ENCODE results near the gene MTMR3.
"Not testable (repeated sequence)": the region's sequence is repeated elsewhere in the genome, so short reads cannot be mapped to it uniquely, and the experiment has no call there.

Gene MTMR3

DNA sequence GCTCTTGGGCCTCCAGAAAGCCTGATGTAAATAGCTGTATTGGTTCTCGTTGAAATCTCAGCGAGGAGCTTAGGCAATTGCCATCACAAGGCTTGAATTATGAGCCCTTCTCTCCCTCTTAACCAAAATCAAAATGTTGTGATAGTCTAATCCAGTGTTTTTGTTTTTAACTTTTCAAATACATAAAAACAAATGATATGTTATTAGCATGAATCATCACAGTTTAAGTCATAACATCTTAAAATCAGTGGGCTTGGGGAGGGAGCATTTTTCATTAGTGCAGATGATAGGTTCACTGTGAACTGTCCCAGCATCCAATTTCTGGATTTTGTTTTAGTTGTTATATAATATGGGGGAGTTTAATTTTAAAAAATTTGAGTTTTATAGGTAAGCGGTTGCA is 148.4 kb downstream of the MTMR3 start:
- DNase-seq, result no peak

DNA sequence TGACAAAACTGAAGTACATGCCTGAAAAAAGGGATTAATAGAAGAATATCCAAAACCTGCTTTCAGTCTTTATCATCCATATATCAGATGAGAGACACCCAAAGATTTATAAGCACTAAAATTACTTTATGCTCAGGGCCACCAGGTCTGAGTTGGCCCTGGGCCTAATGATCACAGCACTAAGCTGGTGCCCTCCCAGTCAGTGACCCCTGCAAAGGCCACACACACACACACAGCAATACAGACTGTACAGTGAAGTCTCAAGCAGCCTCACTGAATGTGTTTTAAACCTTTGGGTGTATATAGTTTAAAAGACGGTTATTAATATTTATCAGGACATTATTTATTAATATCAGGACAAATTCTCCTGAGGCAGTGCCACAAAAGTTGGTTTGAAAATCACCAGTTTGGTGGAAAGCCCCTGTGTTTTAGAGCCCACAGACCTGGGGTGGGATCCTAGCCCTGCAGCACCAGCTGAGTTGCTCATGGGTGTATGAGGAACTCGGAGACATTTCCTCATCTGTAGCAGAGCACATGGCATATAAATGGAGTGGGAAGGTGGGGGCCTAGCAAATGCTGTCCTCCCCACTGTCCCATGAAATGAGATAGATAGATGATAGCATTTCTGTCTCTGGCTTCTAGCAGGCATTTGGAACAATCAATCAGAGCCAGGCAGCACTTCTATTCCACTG is 148.9 kb downstream of the MTMR3 start:
- DNase-seq, result no peak

DNA sequence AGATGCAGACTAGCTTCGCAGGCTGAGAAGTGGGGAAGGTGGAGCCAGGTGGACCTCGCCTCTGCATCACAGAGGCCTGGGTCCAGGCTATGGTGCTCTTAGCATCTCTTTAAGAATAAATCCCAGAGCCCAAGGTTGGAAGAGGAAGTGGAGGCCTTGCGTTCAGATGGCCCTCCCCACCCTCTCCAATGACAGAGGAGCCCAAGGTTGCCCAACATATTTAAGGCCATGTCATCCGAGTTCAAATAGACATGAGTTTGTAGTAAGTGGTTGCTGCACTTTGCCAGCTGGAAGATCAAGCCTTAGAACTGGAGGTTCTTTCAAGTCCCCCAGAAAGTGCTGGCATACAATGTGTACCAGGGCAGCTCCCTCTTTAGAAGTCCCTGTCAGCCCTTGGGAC is 150.2 kb downstream of the MTMR3 start:
- no peak for DNase-seq

DNA sequence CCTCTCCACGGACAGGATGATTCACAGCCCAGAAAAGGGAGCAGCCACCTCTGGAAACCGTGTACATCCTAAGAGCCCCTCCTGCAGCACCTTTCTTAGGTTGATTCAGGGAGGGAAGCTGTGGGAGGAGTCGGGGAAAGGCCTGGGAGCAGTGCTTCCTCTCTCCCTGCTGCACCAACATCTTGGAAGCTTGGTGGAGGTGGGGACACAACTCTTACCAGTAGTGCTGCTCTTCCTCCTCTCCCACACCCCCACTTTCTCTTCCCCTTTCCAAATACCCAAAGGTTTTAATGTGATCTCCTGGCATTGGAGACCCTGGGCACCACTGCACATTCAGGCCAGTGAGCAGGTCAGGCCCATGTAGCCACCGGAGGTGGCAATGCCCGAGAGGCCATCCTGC is 150.9 kb downstream of the MTMR3 start:
- DNase-seq, result no peak

DNA sequence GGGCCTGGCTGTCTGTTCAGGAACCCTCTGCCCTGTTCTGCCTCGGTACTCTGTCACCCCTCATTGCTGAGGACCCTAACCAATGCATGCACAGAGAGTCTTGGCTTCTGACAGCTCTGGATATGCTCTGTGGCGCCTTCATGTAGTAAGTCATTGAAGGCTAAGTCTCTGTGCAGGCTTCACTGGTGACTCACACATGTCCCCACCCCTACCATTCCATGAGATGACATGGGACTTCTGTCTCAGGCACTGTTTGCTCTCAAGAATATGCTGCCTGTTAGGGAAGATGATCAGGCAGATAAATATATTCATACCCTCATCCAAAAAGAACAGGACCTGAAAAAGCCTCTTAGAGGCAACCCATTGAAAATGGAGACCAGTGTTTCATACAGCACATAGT is 153.7 kb downstream of the MTMR3 start:
- DNase-seq, result no peak

DNA sequence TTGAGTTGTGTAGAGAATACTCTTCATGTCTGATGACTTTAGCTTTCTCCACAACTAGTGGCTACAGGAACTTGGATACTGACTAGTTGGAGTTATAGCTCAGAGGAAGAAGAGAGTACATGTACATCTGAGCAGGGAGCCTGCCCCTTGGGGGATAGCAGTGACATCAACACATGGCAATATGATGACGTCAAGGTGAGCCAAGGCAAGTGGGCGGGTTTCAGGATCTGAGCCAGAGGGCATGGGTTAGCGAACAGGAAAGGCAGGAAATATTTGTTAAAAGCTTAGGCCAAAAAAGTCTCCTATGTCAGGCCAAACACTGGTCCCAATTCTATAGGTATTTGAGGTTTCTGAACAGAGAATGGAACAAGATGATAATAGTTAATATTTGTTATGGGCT is 155.2 kb downstream of the MTMR3 start:
- no peak for DNase-seq

DNA sequence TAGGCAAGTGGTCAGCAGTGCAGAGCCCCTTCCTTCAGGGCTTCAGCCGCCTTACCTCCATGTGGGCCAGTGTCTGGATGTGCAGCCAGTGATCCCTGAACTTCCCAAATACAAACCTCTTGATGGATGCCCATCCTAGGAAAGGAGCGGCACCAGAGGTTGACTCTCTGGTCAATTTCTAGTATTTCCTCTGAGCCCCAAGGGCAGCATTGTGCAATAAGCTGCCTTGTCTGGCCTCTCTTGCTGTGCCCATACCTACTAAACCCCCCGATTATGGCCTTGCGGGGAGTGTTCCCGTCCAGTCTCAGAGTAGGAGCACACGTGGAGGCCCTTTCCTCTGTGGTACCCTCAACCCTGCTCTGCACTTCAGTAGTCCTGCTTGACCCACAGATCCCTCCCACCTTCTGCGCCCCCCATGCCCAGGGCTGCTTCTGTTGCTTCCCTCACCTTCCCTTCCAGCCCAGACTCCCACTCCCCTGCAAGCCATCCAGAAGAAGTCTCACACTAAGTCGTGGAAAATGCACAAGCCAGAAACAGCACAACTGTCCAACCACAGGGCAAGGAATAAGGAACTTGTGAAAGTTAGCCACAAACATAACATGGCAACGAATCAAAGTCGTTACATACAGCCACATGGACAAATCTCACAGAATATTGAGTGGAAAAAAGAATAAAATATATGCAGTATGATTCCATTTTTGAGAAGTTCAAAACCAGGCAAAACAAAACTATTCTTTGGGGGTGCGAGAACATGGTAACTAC is 157.7 kb downstream of the MTMR3 start:
- DNase-seq, result no peak

DNA sequence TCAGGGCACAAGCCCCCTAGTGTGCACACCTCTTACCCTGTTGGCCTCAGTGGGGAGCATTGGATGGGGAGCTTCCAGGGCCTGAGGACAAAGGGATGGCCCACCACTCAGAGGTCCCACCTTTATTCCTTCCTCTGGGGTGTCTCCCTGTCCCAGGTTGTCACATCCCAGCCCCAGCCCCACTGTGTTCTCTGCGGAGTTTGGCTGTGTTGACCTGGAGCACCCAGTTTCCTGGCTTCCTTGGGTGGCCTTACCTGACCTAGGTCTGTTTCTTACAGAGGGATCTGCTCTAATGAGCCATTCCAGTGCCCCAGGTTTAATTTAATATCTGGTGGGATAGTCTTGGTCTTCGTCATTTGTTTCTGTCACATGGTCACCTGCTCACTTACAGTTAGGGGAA is 158.5 kb downstream of the MTMR3 start:
- no peak for DNase-seq

DNA sequence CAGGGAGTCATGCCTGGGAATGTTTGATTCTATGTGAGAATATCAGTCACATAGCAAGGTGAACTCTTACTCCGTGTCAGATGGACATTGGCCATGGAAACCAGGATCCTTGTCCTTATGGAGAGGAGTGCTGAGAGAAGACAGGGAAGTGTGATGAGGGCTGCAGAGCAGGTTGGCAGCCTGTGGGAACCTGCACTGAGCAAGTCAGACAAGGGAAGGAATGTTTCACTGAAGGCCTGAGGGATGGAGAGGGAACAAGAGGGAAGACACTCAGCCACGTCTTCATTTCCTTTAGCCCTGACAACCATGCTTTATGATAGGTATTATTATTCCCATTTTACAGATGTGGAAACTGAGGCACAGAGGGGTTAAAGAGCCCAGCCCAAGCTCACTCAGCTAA is 158.9 kb downstream of the MTMR3 start:
- no peak for DNase-seq

DNA sequence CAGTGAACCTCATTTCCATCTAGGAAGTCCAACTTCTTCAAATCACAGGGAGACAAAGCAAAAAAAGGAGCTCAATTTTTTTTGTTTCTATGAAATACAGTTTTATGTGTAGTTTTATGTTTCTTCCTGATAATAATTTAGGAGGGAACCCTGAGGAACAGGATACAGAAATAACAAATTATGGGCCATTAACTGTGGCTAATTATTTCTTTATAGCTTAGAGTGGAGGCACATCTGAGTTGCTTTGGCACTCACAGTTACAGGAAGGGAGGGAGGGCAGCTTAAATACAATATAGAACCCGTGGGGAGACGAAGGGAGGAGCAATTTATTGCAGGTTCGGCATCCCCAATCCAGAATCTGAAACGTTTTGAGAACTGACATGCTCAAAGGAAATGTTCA is 160.2 kb downstream of the MTMR3 start:
- no peak for DNase-seq

DNA sequence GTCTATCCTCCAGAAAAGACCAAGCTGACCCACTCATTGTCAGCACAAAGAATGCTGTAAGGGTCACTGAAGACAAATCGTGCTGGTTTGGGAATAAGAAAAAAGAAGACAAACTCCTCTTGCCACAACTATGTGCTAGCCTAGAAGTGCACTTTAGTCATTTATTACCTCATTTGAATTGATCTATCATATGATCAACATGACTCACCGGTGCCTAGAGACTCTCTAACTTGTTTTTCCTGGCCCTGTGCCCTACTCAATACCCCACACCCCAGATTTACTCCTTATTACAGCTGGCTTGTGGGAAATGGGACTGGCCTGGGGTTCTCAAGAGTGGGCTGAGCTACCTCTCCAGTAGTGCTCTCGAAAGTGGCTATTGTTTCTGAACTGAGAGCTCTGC is 161.4 kb downstream of the MTMR3 start:
- no peak for DNase-seq

DNA sequence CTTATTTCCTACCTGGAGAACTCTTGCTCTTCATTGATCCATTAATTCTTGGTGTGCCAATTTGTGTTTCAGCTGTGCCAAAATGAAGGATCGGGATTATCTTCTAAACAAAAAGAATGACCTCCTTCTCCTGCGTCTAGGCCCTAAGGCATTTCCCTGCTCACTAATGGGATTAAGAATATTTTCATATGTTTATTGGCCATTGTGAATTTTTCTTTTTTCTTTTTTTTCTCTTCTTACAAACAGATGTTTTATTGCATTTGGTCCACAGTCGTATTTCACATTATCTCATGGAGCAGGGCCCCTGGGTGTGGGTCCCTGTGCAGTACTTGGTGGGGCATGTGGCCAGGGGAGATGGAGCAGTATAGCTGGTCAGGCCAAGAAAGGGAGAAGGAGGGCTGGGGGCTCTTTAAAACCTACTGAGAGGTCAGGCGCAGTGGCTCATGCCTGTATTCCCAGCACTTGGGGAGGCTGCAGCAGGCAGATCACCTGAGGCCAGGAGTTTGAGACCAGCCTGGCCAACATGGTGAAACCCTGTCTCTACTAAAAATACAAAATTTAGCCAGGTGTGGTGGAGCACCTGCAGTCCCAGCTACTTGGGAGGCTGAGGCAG is 162.0 kb downstream of the MTMR3 start:
- DNase-seq, result no peak

DNA sequence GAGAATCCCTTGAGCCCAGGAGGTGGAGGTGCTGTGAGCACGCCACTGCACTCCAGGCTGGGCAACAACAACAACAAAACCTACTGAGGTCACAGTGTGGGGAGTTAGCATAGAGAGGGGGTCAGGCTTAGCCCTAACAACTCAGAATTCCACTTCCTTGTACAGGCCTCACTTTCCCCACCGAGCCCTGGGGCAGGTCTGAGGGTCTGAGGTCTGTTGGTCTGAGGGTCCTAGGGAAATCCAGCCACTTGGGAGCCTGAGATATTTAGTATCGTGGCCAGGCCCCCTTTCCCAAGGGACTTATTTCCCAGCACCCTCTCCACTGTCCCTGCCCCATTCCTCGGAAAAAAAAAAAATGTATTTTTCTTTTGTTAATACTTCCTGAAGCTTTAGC is 162.5 kb downstream of the MTMR3 start:
- no peak for DNase-seq

DNA sequence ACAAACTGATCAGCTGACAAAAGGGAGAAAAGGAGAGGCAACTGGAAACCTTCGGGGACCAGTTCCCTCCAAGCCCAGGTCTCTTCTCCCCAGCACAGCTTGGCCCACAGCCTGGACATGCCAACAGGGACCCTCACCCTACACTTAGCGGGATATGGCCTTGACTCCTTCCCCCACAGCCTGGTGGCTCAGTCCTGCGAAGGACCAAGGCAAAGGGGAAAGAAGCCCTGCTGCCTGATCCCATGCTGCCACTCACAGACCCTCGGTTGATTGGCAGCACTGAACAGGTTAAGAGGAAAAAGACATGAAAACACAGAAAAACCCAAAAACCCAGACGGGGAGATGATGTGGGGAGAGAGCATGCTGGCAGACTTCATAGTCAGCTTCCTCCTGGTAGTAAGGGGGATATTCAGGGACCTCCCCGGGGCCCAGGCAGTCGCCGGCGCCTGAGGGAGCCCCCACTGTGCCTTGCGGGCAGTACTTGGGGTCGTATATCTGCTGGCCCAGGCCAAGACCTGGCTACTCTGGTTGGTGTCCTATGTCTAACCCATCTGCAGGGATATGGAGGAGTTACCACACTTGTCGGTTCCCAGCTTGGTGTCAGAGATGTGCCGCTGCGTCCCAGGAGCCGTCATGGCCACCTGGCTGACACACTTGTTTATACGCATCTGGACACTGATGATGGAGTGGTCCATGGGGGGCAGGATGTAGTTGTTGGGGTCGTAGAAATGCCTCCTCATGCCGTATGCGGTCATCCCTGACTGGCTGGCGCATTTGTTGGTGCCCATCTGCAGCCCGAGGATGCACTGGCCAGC is 163.1 kb downstream of the MTMR3 start:
- DNase-seq, result no peak

DNA sequence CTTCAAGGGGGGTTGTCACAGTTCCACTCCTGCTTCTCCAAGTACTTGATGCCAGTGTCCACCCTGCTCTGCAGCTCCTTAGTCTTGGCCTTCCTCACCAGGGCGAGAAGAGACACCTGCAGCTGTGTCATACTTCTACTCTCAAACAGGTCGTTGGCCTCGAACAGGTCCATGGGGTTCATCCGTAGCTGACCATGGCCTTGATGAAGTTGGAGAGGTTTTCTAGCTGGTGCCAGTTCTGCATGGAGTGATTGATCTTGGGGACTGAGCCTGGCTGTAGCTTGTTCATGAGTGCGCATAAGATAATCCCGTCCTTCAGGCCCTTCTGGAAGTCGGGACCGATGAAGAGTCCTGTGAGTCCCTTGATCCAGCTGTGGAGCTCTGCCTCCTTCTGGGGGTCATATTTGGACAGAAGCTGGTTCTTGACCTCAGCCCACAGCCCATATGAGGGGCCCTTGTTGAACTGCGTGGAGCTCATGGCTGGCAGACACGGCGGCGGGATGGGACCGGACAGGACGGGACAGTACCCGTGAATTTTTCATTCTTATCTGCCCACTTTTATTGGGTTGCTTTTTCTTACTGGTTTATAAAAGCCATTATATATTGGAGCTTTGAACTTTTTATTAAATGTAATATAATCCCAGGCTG is 163.9 kb downstream of the MTMR3 start:
- DNase-seq, result no peak

DNA sequence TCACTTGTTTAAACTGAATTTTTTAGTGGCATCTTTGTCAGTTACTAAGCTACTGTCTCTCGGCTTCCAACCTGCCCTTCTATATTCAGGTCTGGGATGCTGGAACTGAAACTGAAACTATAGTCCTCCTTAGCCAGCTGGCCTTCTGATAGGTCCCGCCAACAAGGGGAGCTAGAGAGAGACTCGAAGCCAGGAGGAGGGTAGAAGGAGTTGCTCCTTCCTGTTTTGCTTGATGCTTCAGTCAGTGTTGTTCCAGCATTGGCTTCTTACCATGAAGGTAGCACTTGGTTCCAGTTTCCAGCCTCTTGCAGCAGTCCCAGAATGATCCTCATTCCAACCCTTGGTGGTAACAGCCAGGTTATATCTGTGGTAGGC is 164.4 kb downstream of the MTMR3 start:
- no peak for DNase-seq

DNA sequence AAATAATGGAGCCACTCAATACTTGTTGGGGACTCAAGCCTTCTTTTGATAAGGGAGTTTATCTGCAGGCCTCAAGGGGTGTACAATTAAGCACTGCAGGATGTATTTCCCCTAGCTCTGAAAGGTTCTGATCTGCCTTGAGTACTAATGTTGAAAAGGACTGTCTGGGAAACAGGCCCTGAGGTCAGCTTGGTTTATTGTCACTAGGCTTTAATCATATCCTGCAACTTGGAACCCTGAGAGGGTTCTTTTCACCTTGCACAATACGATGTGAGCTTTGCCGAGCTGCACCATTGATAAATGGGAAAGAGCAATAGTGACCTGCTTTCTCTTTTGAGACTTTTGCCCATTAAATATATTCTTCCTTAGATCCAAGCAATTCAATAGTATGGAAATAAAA is 165.7 kb downstream of the MTMR3 start:
- no peak for DNase-seq

DNA sequence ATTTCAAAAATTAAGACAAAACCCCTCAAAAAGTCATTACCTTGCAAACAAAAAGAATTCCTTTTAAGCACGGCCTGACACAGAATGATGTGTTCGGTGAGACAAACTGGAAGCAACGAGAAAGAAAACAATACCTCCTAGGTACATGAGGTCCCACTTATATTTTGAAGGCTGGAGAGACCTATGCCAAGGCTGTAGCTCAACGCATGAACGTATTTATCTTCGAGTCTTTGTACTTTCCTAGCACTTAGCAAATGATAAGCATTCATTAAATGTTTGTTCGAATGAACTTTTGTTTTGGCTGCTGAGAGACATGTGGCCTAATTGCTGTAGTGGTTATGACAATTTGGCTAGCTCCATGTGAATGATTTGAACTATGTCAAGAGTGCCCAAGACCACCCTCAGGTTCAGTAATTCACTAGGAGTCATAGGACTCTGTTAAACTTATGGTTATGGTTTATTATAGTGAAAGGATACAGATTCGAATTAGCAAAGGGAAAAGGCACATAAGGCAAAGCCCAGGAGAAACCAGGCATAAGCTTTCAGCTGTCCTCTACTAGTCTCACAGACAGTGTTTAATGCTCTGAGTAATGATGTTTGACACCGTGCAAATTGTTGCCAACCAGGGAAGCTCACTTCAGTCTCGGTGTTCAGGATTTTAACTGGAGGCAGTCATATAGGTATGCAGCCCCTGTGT is 171.2 kb downstream of the MTMR3 start:
- DNase-seq, result no peak

DNA sequence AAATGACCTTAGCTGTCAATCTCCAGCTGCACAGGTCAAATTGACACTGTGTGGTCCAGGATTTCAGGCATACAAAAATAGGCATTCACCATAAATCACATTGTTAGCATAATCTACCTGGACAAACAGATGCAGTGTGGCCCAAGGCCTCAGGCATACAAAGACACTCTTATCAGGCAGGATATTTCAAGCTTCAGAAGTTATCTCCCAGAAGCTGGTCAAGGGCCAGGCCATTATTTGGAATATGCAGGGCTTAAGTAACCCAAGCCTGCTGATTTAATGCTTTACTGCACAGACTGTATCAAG is 171.7 kb downstream of the MTMR3 start:
- no peak for DNase-seq

DNA sequence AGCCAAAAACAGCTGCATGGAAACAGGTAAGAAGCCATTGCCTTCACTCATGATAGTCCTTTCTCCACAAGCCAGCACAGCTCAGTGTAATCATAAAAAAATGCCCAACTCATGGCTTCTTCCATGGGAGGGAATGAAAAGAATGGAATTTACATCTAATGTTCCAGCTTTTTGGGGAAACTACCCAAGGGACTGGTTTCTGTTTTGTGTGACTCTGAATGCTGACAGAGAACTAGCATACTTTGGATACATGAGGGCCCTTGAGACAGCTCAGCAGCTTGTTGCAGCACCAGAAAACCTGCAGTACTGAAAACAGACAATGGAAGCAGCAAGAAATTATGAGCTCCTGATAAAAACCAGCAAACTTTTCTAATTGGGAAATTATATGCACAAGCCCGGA is 173.0 kb downstream of the MTMR3 start:
- DNase-seq, result no peak

DNA sequence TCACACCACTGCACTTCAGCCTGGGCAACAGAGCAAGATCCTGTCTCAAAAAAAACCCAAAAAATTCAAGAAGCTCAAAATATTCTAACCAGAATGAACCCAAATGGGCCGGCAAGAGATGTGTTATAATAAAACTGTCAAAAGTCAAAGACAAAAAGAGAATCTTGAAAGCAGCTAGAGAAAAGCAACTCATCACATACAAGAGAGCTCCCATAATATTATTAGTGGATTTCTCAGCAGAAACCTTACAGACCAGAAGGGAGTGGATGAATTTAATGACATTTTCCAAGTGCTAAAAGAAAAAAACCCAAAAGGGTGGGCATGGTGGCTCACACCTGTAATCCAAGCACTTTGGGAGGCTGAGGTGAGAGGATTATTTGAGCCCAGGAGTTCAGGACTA is 174.4 kb downstream of the MTMR3 start:
- no peak for DNase-seq

DNA sequence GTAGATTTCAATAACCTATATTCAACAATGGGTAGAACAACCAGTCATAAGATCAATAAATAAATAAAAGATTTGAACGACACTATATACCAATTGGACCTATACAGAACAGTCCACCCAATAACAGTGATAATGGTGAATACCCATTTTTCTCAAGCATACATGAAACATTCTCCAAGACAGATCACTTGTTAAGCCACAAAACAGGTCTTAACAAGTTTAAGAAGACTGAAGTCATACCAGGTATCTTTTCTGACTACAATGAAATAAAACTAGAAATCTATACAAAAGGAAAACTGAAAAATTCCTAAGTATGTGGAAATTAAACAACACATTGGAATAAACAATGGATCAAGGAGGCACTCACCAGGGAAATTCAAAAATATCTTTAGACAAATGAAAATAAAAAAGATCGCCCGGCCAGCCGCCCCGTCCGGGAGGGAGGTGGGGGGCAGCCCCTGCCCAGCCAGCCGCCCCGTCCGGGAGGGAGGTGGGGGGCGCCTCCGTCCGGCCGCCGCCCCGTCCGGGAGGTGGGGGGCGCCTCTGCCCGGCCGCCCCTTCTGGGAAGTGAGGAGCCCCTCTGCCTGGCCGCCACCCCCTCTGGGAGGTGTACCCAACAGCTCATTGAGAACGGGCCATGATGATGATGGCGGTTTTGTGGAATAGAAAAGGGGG is 176.5 kb downstream of the MTMR3 start:
- DNase-seq, result not testable (repeated sequence)
